AG08396 (cell line): ENCODE results near the gene PRPSAP1.
"Not testable (repeated sequence)": the region's sequence is repeated elsewhere in the genome, so short reads cannot be mapped to it uniquely, and the experiment has no call there.

Source experiments
- DNase-seq: peaks from one replicate; pipeline ENCODE4 v3.0.0; 2012; ENCODE audit warnings: low spot score, mixed read lengths

The PRPSAP1 gene

GRCh38 chr17:76318586-76318985, 35.1 kb downstream of the PRPSAP1 start:
- DNase-seq = peak; percentile 36

GRCh38 chr17:76317535-76317934, 36.2 kb downstream of the PRPSAP1 start:
- no peak for DNase-seq

- peak; percentile 57 for DNase-seq
Observed at GRCh38 chr17:76314392-76315227, 39.1 kb downstream of the PRPSAP1 start.

- DNase-seq = no peak
Observed at GRCh38 chr17:76312735-76313134, 41.0 kb downstream of the PRPSAP1 start.

- DNase-seq = no peak
Observed at GRCh38 chr17:76309461-76309860, 44.3 kb downstream of the PRPSAP1 start.

GRCh38 chr17:76307966-76308338, 45.8 kb downstream of the PRPSAP1 start, which contains the start of gene QRICH2:
Gene QRICH2 (minus strand): TSS chr17:76308276. CDS start chr17:76307998, 278 bp downstream.
- DNase-seq = no peak

GRCh38 chr17:76307299-76307965, 46.3 kb downstream of the PRPSAP1 start:
- DNase-seq = no peak

GRCh38 chr17:76305135-76305454, 48.6 kb downstream of the PRPSAP1 start:
- DNase-seq = not testable (repeated sequence)

GRCh38 chr17:76304226-76305134, 49.2 kb downstream of the PRPSAP1 start:
- no peak for DNase-seq

- no peak for DNase-seq
Observed at GRCh38 chr17:76297436-76297835, 56.3 kb downstream of the PRPSAP1 start.

- DNase-seq = no peak
Observed at GRCh38 chr17:76296889-76297288, 56.8 kb downstream of the PRPSAP1 start.

GRCh38 chr17:76296186-76296585, 57.5 kb downstream of the PRPSAP1 start:
- DNase-seq = no peak

GRCh38 chr17:76293106-76293505, 60.6 kb downstream of the PRPSAP1 start:
- DNase-seq = no peak

GRCh38 chr17:76292567-76292966, 61.1 kb downstream of the PRPSAP1 start:
- DNase-seq = no peak

GRCh38 chr17:76281573-76282371, 71.9 kb downstream of the PRPSAP1 start:
- DNase-seq = no peak

GRCh38 chr17:76280650-76281049, 73.1 kb downstream of the PRPSAP1 start:
- DNase-seq = no peak

- no peak for DNase-seq
Observed at GRCh38 chr17:76279742-76280287, 73.9 kb downstream of the PRPSAP1 start.

GRCh38 chr17:76278952-76279741, 74.6 kb downstream of the PRPSAP1 start:
- peak; percentile 93 for DNase-seq

- no peak for DNase-seq
Observed at GRCh38 chr17:76278268-76278908, 75.3 kb downstream of the PRPSAP1 start.
